ENCODE measurements around the gene ASCL5. TPM values are rescaled to one million over a fixed set of nuclear protein-coding genes. Genes with fewer than 3 reads are reported as not detected.

Gene ASCL5
- total and polyA plus RNA-seq, 2 donors (not counting 1 experiment from before 2014, with no cell fraction given), result not detected

DNA sequence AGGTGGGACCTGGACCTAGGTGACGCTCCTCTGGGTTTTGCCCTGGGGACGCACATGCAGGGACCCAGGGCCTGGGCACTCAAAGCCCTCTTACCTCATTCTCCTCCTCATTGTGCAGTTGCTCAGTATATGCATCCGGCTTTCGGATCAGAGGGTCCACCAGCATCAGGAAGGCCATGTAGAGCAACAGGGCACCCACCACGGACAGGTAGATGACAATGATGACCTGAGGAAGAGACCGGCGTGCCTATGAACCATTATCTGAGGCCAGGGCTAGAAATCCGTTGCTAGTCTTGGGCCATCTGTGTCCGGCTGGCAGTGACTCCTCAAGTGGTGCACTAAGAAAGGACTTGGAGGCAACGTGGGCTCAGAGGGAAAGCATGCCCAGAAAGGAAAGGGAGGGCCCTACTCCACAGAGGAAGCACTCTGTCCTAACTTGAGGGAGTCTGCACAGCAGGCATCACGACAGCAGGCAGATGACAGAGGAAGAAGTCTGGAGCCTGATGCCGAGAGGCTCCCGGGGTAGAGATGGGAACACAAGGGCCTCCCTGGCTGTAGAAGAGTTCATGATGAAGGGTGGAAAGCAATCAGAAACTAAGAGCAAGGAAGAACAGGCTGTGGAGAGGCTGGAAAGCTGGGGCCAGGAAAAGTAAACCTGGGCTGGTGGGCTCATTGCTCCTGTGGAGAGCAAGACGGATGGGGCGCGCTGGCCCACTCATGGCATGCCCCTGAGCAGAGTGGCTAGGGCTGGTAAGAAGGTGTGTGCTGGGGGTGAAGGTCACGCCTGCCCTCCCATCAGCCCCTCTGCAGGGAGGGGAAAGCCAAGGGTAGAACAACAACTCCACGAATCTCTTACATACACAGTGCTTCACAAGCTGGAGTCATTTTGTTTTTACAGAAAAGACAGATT is 17.0 kb upstream of the ASCL5 start:
- Histone ChIP-seq H3K9me3 (ENCODE audit: control insufficient read depth, insufficient read depth, low read depth, low read length) (no peaks in the 10 kb centered on the region), H3K4me2 (ENCODE audit: extremely low read depth, insufficient read depth, low read length) (no peak overlapping the region), H3K36me3 (ENCODE audit: control insufficient read depth, insufficient read depth, low read length) (peaks cover 19% of the 10 kb centered on the region), H3K27me3 (ENCODE audit: control insufficient read depth, insufficient read depth, low read length) (no peaks in the 10 kb centered on the region), H2AFZ (ENCODE audit: low read length) (no peak overlapping the region), H3K4me1 (ENCODE audit: control insufficient read depth, extremely low read depth, insufficient read depth, low read length) (no peaks in the 10 kb centered on the region), H3K27ac (ENCODE audit: insufficient read depth, low read length) (no peak overlapping the region), H3K79me2 (ENCODE audit: control insufficient read depth, insufficient read depth, low read length) (no peaks in the 10 kb centered on the region), H3K4me3 (replicated peaks in 1 of 4; ENCODE audit: control extremely low read depth in 1 of 4, insufficient read depth in 1 of 4, low read depth in 3 of 4, low read length in 4 of 4) (no peak overlapping the region), H3K9ac (ENCODE audit: insufficient read depth, low read length) (no peak overlapping the region), H4K20me1 (ENCODE audit: control insufficient read depth, extremely low read depth, insufficient read depth, low read length) (no peaks in the 10 kb centered on the region)
- TF ChIP-seq, protein P1, sequence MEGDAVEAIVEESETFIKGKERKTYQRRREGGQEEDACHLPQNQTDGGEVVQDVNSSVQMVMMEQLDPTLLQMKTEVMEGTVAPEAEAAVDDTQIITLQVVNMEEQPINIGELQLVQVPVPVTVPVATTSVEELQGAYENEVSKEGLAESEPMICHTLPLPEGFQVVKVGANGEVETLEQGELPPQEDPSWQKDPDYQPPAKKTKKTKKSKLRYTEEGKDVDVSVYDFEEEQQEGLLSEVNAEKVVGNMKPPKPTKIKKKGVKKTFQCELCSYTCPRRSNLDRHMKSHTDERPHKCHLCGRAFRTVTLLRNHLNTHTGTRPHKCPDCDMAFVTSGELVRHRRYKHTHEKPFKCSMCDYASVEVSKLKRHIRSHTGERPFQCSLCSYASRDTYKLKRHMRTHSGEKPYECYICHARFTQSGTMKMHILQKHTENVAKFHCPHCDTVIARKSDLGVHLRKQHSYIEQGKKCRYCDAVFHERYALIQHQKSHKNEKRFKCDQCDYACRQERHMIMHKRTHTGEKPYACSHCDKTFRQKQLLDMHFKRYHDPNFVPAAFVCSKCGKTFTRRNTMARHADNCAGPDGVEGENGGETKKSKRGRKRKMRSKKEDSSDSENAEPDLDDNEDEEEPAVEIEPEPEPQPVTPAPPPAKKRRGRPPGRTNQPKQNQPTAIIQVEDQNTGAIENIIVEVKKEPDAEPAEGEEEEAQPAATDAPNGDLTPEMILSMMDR (conservative IDR thresholded peaks at IDR 0.05 in 1 of 2, IDR thresholded peaks at IDR 0.05 in 1 of 2; ENCODE audit: low read depth in 1 of 2, low read length in 2 of 2), result no peak
- TF ChIP-seq EZH2 (IDR thresholded peaks at IDR 0.05; ENCODE audit: low read length, missing control alignments), result no peak
- no peak for DNase-seq (ENCODE audit: low read depth in 2 of 2)

GRCh38 chr1:201142849-201143725 is 16.1 kb upstream of the ASCL5 start:
- Histone ChIP-seq H3K9me3 (ENCODE audit: control insufficient read depth, insufficient read depth, low read depth, low read length) (no peaks in the 10 kb centered on the region), H4K20me1 (ENCODE audit: control insufficient read depth, extremely low read depth, insufficient read depth, low read length) (no peaks in the 10 kb centered on the region), H3K27ac (ENCODE audit: insufficient read depth, low read length) (no peak overlapping the region), H3K4me1 (ENCODE audit: control insufficient read depth, extremely low read depth, insufficient read depth, low read length) (peaks cover under 1% of the 10 kb centered on the region), H3K79me2 (ENCODE audit: control insufficient read depth, insufficient read depth, low read length) (no peaks in the 10 kb centered on the region), H3K4me2 (ENCODE audit: extremely low read depth, insufficient read depth, low read length) (no peak overlapping the region), H3K36me3 (ENCODE audit: control insufficient read depth, insufficient read depth, low read length) (peaks cover 19% of the 10 kb centered on the region), H3K4me3 (replicated peaks in 1 of 4; ENCODE audit: control extremely low read depth in 1 of 4, insufficient read depth in 1 of 4, low read depth in 3 of 4, low read length in 4 of 4) (no peak overlapping the region), H3K9ac (ENCODE audit: insufficient read depth, low read length) (no peak overlapping the region), H3K27me3 (ENCODE audit: control insufficient read depth, insufficient read depth, low read length) (no peaks in the 10 kb centered on the region), H2AFZ (ENCODE audit: low read length) (no peak overlapping the region)
- TF ChIP-seq, protein P1 (conservative IDR thresholded peaks at IDR 0.05 in 1 of 2, IDR thresholded peaks at IDR 0.05 in 1 of 2; ENCODE audit: low read depth in 1 of 2, low read length in 2 of 2), result no peak
- no peak for TF ChIP-seq EZH2 (IDR thresholded peaks at IDR 0.05; ENCODE audit: low read length, missing control alignments)
- DNase-seq (ENCODE audit: low read depth in 2 of 2), result no peak

Measured in fibroblast of lung (primary cell).